ENCODE measurements around the gene XKRX.

Gene XKRX

DNA sequence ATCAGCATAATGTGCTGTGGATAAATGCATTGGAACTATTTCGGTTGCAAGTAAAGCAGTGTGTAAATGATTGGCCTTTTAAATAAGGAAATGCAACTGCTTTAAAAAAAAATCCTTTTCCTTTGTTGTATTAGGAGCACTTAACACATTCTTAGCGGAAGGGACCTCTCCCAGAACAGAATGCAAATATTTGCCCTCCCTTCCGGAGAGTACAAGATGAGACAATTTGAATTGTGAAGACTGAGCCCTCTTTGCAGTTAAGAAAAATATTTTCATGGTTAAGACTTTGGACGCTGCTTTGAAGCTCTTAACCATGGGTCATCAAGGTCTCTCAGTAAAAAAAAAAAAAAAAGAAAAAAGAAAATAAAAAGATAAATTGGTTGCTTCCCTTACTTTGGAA, 45.1 kb downstream of the XKRX start:
- DNase-seq, result no peak

DNA sequence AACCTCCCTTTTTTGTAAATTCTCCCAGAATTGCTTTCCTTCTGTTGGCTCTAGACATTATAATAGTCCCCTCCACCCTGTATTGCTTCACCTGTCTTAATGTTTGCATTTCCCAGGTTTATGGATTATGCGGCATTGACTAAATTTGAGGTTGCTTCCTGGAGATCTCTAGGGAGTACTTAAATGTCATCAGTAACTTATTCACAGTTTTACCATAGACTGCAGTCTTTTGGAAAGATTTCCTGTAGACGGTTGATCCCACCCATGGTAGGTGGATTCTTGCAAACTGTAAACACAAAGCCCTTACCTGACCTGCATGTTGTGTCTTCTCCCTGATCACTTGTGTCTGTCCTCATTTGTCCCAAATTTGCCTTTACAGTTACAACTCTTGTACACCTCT, 48.3 kb downstream of the XKRX start:
- no peak for DNase-seq

DNA sequence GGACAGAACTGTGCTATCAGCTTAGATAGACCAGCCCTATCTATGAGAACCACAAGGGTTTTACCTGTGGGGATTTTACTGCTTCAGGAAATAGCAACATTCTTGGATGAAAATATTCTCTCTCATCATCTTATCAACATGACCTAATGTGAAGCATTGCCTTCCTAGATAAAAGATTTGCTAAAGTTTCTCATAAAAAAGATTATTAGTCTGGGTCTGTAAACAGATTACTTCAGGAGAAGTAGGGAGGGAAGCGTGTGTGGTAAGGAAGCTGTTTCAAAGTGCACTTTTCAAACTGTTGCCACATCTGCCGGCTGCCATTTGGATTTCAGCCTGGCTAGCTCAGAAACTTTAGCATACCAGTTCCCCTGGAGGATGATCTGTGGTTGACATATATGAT, 54.4 kb downstream of the XKRX start, which contains the start of gene NOX1:
TSS of gene NOX1 (minus strand) at position 35 of the 400 bp plus-strand sequence. CDS start 220 bp downstream, outside the sequence.
- no peak for DNase-seq

DNA sequence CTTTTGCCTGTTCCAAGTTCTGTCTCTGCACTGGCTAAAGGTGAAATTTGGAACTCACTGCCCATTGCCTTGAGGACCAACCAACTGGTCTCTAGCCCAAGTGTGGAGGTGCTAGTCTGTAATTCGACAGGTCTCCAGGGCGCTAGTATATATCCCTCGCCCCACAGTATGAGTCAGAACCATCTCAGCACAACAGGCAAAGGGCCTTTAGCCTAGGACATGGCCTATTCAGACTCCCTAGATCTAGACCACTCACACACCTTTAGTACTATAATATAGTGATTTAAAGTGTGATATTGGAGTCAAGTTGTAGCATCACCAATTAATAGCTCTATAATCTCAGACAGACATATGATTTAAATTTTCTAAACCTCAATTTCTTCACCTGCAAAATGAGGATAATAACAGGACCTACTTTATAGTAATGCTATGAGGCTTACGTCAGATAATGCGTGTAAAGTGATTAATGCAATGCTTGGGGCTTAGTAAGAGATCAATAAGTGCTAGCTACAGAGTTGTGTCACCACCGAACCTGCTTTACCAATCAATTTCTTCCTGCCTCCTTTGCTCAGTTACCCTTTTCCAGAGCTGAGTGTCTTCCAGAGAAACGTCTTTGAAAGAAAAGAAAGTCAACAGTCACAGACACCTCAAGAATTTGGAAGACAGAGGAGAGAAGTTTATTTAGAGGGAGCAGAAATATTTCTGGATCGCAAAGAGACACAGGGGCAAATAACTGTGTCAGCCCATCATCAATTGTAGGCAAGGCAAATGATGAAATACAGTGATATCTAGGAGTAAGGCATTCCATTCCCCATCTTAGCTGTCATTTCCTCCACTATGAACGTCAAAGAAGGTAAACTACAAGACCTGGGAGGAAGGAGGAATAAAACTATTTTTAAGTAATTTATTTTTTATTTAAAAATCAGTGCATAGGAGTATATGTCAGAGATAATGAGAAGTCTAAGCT, 56.8 kb downstream of the XKRX start:
- DNase-seq, result no peak

DNA sequence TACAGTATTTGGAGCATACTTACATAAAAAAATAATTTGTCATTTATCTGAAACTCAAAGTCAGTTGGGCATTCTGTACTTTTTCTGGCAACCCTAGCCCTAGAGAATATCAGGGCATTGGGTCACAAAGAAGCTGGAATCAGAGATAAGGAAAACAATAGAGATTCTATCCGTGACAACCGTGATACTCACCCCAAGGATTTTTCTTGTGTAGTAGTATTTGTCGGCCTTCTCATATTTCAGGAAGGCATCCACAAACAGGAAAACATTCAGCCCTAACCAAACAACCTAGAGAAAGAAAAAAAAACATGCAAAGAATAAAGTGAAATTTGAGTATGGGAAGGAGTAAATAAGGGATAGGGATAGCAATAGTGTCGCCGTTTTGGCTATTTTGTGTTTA, 58.2 kb downstream of the XKRX start:
- DNase-seq, result no peak

DNA sequence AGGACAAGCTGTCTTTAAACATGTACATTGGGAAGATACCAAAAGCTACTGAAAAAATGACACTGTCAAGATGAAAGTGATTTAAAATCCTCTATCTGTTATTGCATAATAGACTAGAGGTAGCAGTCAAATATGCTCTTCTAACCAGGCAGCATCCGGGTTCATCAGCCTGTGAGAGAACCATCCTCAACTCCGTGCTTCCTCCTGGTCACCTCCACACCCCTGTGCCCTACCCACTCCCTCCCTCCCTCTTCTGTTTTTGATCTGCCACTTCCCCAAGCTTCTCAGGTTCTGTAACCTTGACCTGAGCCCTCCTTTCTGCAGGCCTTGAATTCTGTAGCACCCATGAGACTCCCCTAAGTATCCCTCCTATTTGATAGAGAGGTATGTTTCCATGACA, 60.4 kb downstream of the XKRX start:
- DNase-seq, result no peak

DNA sequence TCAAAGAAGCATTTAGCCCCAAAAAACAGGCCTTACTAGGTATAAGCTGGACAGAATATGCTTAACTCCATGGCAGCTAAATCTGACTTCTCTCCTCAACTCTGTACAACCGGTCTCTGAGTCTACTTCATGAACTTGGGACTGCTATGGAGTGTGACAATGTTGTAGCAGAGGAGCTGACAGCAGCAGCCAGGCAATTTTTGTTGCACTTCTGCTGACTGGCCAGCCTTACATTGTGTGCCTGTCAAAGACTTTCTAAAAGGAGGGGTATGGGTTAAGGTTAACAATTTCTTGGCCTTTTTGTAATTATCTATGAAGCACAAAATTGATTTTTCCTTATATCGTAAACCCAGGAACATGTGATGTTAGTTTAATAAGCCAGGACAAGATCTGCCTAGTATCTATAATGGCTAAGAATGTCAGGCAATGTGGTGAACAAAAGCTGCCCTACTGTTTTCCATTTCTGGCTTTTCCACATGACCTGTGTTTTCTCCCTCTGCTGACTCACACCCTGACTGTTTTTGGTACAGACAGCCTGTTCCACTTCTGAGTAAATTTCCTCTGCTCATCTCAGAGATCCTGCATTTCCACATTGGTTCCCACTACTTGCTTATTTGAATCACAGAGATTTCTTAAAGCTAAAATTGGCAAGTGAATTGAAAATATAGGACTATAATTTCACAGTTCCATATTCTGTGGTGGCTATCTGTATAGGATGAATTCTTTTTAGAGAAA, 63.9 kb downstream of the XKRX start:
- no peak for DNase-seq
